ENCODE data around the gene TMEM132A. TPM values are rescaled to one million over a fixed set of nuclear protein-coding genes. Genes with fewer than 3 reads are reported as not detected.

Gene TMEM132A
- total RNA-seq, 1 donor from 2014 or later, result 34.0 TPM

- Mint-ChIP-seq H3K4me3 (no peak overlapping the region), H3K27ac (no peak overlapping the region)
- peaks cover 6% of the 10 kb centered on the region for H3K4me1 ChIP-seq
These were observed 1.4 kb upstream of the TMEM132A start for GRCh38 chr11:60922906-60923305.

GRCh38 chr11:60923326-60923725, 934 bp upstream of the TMEM132A start:
- Mint-ChIP-seq H3K9me3 (no peaks in the 10 kb centered on the region), H3K36me3 (peaks cover 24% of the 10 kb centered on the region), H3K4me1 (peaks cover 32% of the 10 kb centered on the region), H3K27me3 (ENCODE audit: insufficient read depth, low read depth) (peaks cover 2% of the 10 kb centered on the region), H3K4me3 (peak overlapping the region; percentile 79), H3K27ac (no peak overlapping the region)
- Histone ChIP-seq H3K4me3 (no peak overlapping the region), H3K9me3 (ENCODE audit: low read depth) (no peaks in the 10 kb centered on the region), H3K27me3 (no peaks in the 10 kb centered on the region), H3F3A (ENCODE audit: low read depth) (no peaks in the 10 kb centered on the region), H3K79me2 (ENCODE audit: low read depth) (peaks cover 27% of the 10 kb centered on the region), H3K9ac (no peak overlapping the region), H3K4me2 (no peak overlapping the region), H2AFZ (replicated peaks) (no peak overlapping the region), H3K27ac (no peak overlapping the region), H3K36me3 (no peaks in the 10 kb centered on the region), H4K20me1 (ENCODE audit: low read depth) (peaks cover 32% of the 10 kb centered on the region), H3K4me1 (peaks cover 6% of the 10 kb centered on the region)
- DNase-seq (ENCODE audit: low spot score), result no peak
- TF ChIP-seq CTCF (IDR thresholded peaks at IDR 0.05) (no peak), EZH2phosphoT487 (IDR thresholded peaks at IDR 0.05) (no peak), EZH2 (IDR thresholded peaks at IDR 0.05) (no peak)

More at GRCh38 chr11:60922906-60923305, 1.4 kb upstream of the TMEM132A start:
- no peak overlapping the region for H3K4me3 ChIP-seq
- H3K79me2 ChIP-seq (ENCODE audit: low read depth), result peaks cover 31% of the 10 kb centered on the region
- H3K36me3 ChIP-seq, result no peaks in the 10 kb centered on the region
- no peaks in the 10 kb centered on the region for H3F3A ChIP-seq (ENCODE audit: low read depth)
- H3K4me2 ChIP-seq, result no peak overlapping the region
- H3K27me3 ChIP-seq, result no peaks in the 10 kb centered on the region
- no peak overlapping the region for H2AFZ ChIP-seq (replicated peaks)
- H3K27ac ChIP-seq, result no peak overlapping the region
- no peaks in the 10 kb centered on the region for H3K9me3 Mint-ChIP-seq
- peaks cover 25% of the 10 kb centered on the region for H3K36me3 Mint-ChIP-seq
- H3K27me3 Mint-ChIP-seq (ENCODE audit: insufficient read depth, low read depth), result peaks cover 2% of the 10 kb centered on the region
- H3K9me3 ChIP-seq (ENCODE audit: low read depth), result no peaks in the 10 kb centered on the region
- TF ChIP-seq EZH2 (IDR thresholded peaks at IDR 0.05), result no peak
- TF ChIP-seq CTCF (IDR thresholded peaks at IDR 0.05), result no peak
- no peak for TF ChIP-seq EZH2phosphoT487 (IDR thresholded peaks at IDR 0.05)
- peaks cover 36% of the 10 kb centered on the region for H4K20me1 ChIP-seq (ENCODE audit: low read depth)
- peaks cover 36% of the 10 kb centered on the region for H3K4me1 Mint-ChIP-seq
- H3K9ac ChIP-seq, result no peak overlapping the region
- DNase-seq (ENCODE audit: low spot score), result no peak

GRCh38 chr11:60923800-60924109, 505 bp upstream of the TMEM132A start:
- Histone ChIP-seq H2AFZ (replicated peaks) (no peak overlapping the region), H4K20me1 (ENCODE audit: low read depth) (peaks cover 32% of the 10 kb centered on the region), H3K27me3 (no peaks in the 10 kb centered on the region), H3F3A (ENCODE audit: low read depth) (no peaks in the 10 kb centered on the region), H3K27ac (no peak overlapping the region), H3K4me1 (peaks cover 6% of the 10 kb centered on the region), H3K9me3 (ENCODE audit: low read depth) (no peaks in the 10 kb centered on the region), H3K4me3 (peak overlapping the region; percentile 90), H3K36me3 (no peaks in the 10 kb centered on the region), H3K4me2 (peak overlapping the region; percentile 93), H3K79me2 (ENCODE audit: low read depth) (peaks cover 23% of the 10 kb centered on the region), H3K9ac (no peak overlapping the region)
- Mint-ChIP-seq H3K27ac (no peak overlapping the region), H3K9me3 (no peaks in the 10 kb centered on the region), H3K36me3 (peaks cover 24% of the 10 kb centered on the region), H3K4me1 (peaks cover 32% of the 10 kb centered on the region), H3K27me3 (ENCODE audit: insufficient read depth, low read depth) (peaks cover 2% of the 10 kb centered on the region), H3K4me3 (peak overlapping the region; percentile 97)
- no peak for DNase-seq (ENCODE audit: low spot score)
- no peak for TF ChIP-seq EZH2 (IDR thresholded peaks at IDR 0.05)
- TF ChIP-seq EZH2phosphoT487 (IDR thresholded peaks at IDR 0.05), result no peak
- TF ChIP-seq CTCF (IDR thresholded peaks at IDR 0.05), result no peak
